ENCODE data around the gene WDR43.

- TF ChIP-seq TARDBP (IDR thresholded peaks at IDR 0.05) (no peak), LEF1 (IDR thresholded peaks at IDR 0.05; ENCODE audit: borderline replicate concordance) (no peak; the same call in 1 of the 2 replicates), NFRKB (IDR thresholded peaks at IDR 0.05) (peak; percentile 62), SUZ12 (IDR thresholded peaks at IDR 0.05) (no peak), ZNF384 (IDR thresholded peaks at IDR 0.05) (0 out of 2 replicates have a peak, but pooled peaks have one; percentile 16), BHLHE40 (IDR thresholded peaks at IDR 0.05; ENCODE audit: borderline replicate concordance) (no peak)
These were observed at the start of gene WDR43 for GRCh38 chr2:28894470-28895188.
